ENCODE measurements around the gene VPS26A.

- TF ChIP-seq POLR2AphosphoS5 (IDR thresholded peaks at IDR 0.05; ENCODE audit: low read depth, low read length) (no peak; the same call in 1 of the 2 replicates), SIN3A (IDR thresholded peaks at IDR 0.05; ENCODE audit: borderline replicate concordance, insufficient read depth, low read length) (no peak)
These were observed 738 bp downstream of the VPS26A start for GRCh38 chr10:69124563-69125268.

Measured in PFSK-1 (cell line).